ENCODE data around the gene MARCHF5. TPM values are rescaled to one million over a fixed set of nuclear protein-coding genes. Genes with fewer than 3 reads are reported as not detected.
"Not testable (repeated sequence)": the region's sequence is repeated elsewhere in the genome, so short reads cannot be mapped to it uniquely, and the experiment has no call there.

Gene MARCHF5
- polyA plus RNA-seq, 1 donor (not counting 4 experiments of a cell fraction or from before 2014, with no cell fraction given), result 54.1 TPM

- Histone ChIP-seq H3K4me3 (ENCODE audit: control insufficient read depth in 2 of 3, extremely low read depth in 1 of 3, insufficient read depth in 2 of 3, low read depth in 1 of 3, low read length in 3 of 3) (no peak overlapping the region), H3K36me3 (ENCODE audit: control insufficient read depth in 2 of 2, extremely low read depth in 1 of 2, insufficient read depth in 2 of 2, low read length in 2 of 2) (no peaks in the 10 kb centered on the region), H3K9ac (ENCODE audit: control insufficient read depth, extremely low read depth, insufficient read depth, low read length) (no peak overlapping the region), H4K20me1 (ENCODE audit: control insufficient read depth, extremely low read depth, insufficient read depth, low read length) (no peaks in the 10 kb centered on the region), H3K9me1 (ENCODE audit: control insufficient read depth, extremely low read depth, insufficient read depth, low read length) (no peaks in the 10 kb centered on the region), H2AFZ (ENCODE audit: control insufficient read depth, low read length) (no peak overlapping the region), H3K4me2 (ENCODE audit: control insufficient read depth, extremely low read depth, insufficient read depth, low read depth, low read length) (no peak overlapping the region), H3K27ac (ENCODE audit: control insufficient read depth, insufficient read depth, low read length) (no peak overlapping the region), H3K79me2 (ENCODE audit: control insufficient read depth, insufficient read depth, low read length) (no peaks in the 10 kb centered on the region), H3K4me1 (ENCODE audit: control insufficient read depth, extremely low read depth, insufficient read depth, low read length) (no peaks in the 10 kb centered on the region), H3K9me3 (ENCODE audit: control insufficient read depth, low read depth, low read length) (no peaks in the 10 kb centered on the region), H3K27me3 (ENCODE audit: control insufficient read depth, extremely low read depth, insufficient read depth, low read length) (no peaks in the 10 kb centered on the region)
- dilution Hi-C loops (cut with MboI; ENCODE audit: extremely low pct_ligation_motif_present, low sequenced_read_pairs), result no loop called here
- DNase-seq (ENCODE audit: low read depth, low spot score), result peak; percentile 11
- TF ChIP-seq EZH2 (IDR thresholded peaks at IDR 0.05; ENCODE audit: low read length), result no peak
- TF ChIP-seq, protein P1, sequence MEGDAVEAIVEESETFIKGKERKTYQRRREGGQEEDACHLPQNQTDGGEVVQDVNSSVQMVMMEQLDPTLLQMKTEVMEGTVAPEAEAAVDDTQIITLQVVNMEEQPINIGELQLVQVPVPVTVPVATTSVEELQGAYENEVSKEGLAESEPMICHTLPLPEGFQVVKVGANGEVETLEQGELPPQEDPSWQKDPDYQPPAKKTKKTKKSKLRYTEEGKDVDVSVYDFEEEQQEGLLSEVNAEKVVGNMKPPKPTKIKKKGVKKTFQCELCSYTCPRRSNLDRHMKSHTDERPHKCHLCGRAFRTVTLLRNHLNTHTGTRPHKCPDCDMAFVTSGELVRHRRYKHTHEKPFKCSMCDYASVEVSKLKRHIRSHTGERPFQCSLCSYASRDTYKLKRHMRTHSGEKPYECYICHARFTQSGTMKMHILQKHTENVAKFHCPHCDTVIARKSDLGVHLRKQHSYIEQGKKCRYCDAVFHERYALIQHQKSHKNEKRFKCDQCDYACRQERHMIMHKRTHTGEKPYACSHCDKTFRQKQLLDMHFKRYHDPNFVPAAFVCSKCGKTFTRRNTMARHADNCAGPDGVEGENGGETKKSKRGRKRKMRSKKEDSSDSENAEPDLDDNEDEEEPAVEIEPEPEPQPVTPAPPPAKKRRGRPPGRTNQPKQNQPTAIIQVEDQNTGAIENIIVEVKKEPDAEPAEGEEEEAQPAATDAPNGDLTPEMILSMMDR (optimal IDR thresholded peaks at IDR 0.05 in 1 of 3, IDR thresholded peaks at IDR 0.05 in 1 of 3, conservative IDR thresholded peaks at IDR 0.05 in 1 of 3; ENCODE audit: extremely low read depth in 1 of 3, insufficient read depth in 2 of 3, low read length in 3 of 3), result no peak
- FAIRE-seq, result no peak
These were observed 96.4 kb downstream of the MARCHF5 start for GRCh38 chr10:92387289-92387940.

DNA sequence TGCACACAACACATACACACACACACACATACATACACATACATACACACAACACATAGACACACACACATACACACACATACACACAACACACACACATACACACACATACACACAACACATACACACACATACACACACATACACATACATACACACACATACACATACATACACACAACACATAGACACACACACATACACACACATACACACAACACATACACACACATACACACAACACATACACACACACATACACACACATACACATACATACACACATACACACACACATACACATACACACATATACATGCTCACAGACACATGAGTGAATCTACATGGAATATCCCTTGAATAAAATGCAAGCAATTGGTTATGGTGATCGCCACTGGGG is 102.2 kb downstream of the MARCHF5 start:
- dilution Hi-C loops (cut with MboI; ENCODE audit: extremely low pct_ligation_motif_present, low sequenced_read_pairs); H3K27ac ChIP-seq (ENCODE audit: control insufficient read depth, insufficient read depth, low read length); H3K9me1 ChIP-seq (ENCODE audit: control insufficient read depth, extremely low read depth, insufficient read depth, low read length); H3K4me2 ChIP-seq (ENCODE audit: control insufficient read depth, extremely low read depth, insufficient read depth, low read depth, low read length); H3K4me1 ChIP-seq (ENCODE audit: control insufficient read depth, extremely low read depth, insufficient read depth, low read length); H3K4me3 ChIP-seq (ENCODE audit: control insufficient read depth in 2 of 3, extremely low read depth in 1 of 3, insufficient read depth in 2 of 3, low read depth in 1 of 3, low read length in 3 of 3); H3K36me3 ChIP-seq (ENCODE audit: control insufficient read depth in 2 of 2, extremely low read depth in 1 of 2, insufficient read depth in 2 of 2, low read length in 2 of 2); H3K27me3 ChIP-seq (ENCODE audit: control insufficient read depth, extremely low read depth, insufficient read depth, low read length); H3K79me2 ChIP-seq (ENCODE audit: control insufficient read depth, insufficient read depth, low read length); H3K9ac ChIP-seq (ENCODE audit: control insufficient read depth, extremely low read depth, insufficient read depth, low read length); H4K20me1 ChIP-seq (ENCODE audit: control insufficient read depth, extremely low read depth, insufficient read depth, low read length); H3K9me3 ChIP-seq (ENCODE audit: control insufficient read depth, low read depth, low read length); H2AFZ ChIP-seq (ENCODE audit: control insufficient read depth, low read length); DNase-seq (ENCODE audit: low read depth, low spot score); FAIRE-seq: not testable (repeated sequence)

- dilution Hi-C loops (cut with MboI; ENCODE audit: extremely low pct_ligation_motif_present, low sequenced_read_pairs), result no loop called here
- Histone ChIP-seq H2AFZ (ENCODE audit: control insufficient read depth, low read length) (no peak overlapping the region), H3K9ac (ENCODE audit: control insufficient read depth, extremely low read depth, insufficient read depth, low read length) (no peak overlapping the region), H3K4me3 (ENCODE audit: control insufficient read depth in 2 of 3, extremely low read depth in 1 of 3, insufficient read depth in 2 of 3, low read depth in 1 of 3, low read length in 3 of 3) (no peak overlapping the region), H4K20me1 (ENCODE audit: control insufficient read depth, extremely low read depth, insufficient read depth, low read length) (no peaks in the 10 kb centered on the region), H3K79me2 (ENCODE audit: control insufficient read depth, insufficient read depth, low read length) (no peaks in the 10 kb centered on the region), H3K9me3 (ENCODE audit: control insufficient read depth, low read depth, low read length) (no peaks in the 10 kb centered on the region), H3K9me1 (ENCODE audit: control insufficient read depth, extremely low read depth, insufficient read depth, low read length) (no peaks in the 10 kb centered on the region), H3K27ac (ENCODE audit: control insufficient read depth, insufficient read depth, low read length) (no peak overlapping the region), H3K27me3 (ENCODE audit: control insufficient read depth, extremely low read depth, insufficient read depth, low read length) (no peaks in the 10 kb centered on the region), H3K4me2 (ENCODE audit: control insufficient read depth, extremely low read depth, insufficient read depth, low read depth, low read length) (no peak overlapping the region), H3K4me1 (ENCODE audit: control insufficient read depth, extremely low read depth, insufficient read depth, low read length) (no peaks in the 10 kb centered on the region), H3K36me3 (ENCODE audit: control insufficient read depth in 2 of 2, extremely low read depth in 1 of 2, insufficient read depth in 2 of 2, low read length in 2 of 2) (no peaks in the 10 kb centered on the region)
- TF ChIP-seq EZH2 (IDR thresholded peaks at IDR 0.05; ENCODE audit: low read length), result no peak
- TF ChIP-seq, protein P1 (optimal IDR thresholded peaks at IDR 0.05 in 1 of 3, IDR thresholded peaks at IDR 0.05 in 1 of 3, conservative IDR thresholded peaks at IDR 0.05 in 1 of 3; ENCODE audit: extremely low read depth in 1 of 3, insufficient read depth in 2 of 3, low read length in 3 of 3), result no peak
- FAIRE-seq, result no peak
- DNase-seq (ENCODE audit: low read depth, low spot score), result no peak
These were observed 104.3 kb downstream of the MARCHF5 start for GRCh38 chr10:92395271-92395670.

DNA sequence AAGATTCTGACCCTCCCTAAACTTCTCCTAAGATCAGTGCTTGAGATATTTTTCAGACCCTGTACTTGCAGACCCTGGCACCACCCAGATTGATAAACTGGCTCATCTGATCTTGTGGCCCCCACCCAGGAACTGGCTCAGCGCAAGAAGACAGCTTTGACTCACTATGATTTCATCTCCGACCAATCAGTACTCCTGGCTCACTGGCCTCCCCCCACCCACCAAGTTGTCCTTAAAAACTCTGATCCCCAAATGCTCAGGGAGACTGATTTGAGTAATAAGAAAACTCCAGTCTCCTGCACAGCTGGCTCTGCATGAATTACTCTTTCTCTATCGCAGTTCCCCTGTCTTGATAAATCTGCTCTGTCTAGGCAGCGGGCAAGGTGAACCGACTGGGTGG is 111.3 kb downstream of the MARCHF5 start:
- H3K27me3 ChIP-seq (ENCODE audit: control insufficient read depth, extremely low read depth, insufficient read depth, low read length); H3K9ac ChIP-seq (ENCODE audit: control insufficient read depth, extremely low read depth, insufficient read depth, low read length); H3K9me3 ChIP-seq (ENCODE audit: control insufficient read depth, low read depth, low read length); H4K20me1 ChIP-seq (ENCODE audit: control insufficient read depth, extremely low read depth, insufficient read depth, low read length); H3K79me2 ChIP-seq (ENCODE audit: control insufficient read depth, insufficient read depth, low read length); H3K4me3 ChIP-seq (ENCODE audit: control insufficient read depth in 2 of 3, extremely low read depth in 1 of 3, insufficient read depth in 2 of 3, low read depth in 1 of 3, low read length in 3 of 3); DNase-seq (ENCODE audit: low read depth, low spot score); H3K27ac ChIP-seq (ENCODE audit: control insufficient read depth, insufficient read depth, low read length); H3K9me1 ChIP-seq (ENCODE audit: control insufficient read depth, extremely low read depth, insufficient read depth, low read length); H3K4me1 ChIP-seq (ENCODE audit: control insufficient read depth, extremely low read depth, insufficient read depth, low read length); H2AFZ ChIP-seq (ENCODE audit: control insufficient read depth, low read length); dilution Hi-C loops (cut with MboI; ENCODE audit: extremely low pct_ligation_motif_present, low sequenced_read_pairs); H3K36me3 ChIP-seq (ENCODE audit: control insufficient read depth in 2 of 2, extremely low read depth in 1 of 2, insufficient read depth in 2 of 2, low read length in 2 of 2); FAIRE-seq; H3K4me2 ChIP-seq (ENCODE audit: control insufficient read depth, extremely low read depth, insufficient read depth, low read depth, low read length): not testable (repeated sequence)

Data from keratinocyte (primary cell).